Lung (tissue), 12 donors: ENCODE measurements around the gene WDSUB1. TPM values are rescaled to one million over a fixed set of nuclear protein-coding genes. Genes with fewer than 3 reads are reported as not detected.

Source experiments
- ATAC-seq: fragments of 200-7000 bp; cut with Tn5 transposase; one replicate; pipeline ENCODE4 v1.9.1; 2020; ENCODE audit warnings: moderate number of reproducible peaks; ENCODE audit not compliant: insufficient read depth, low FRiP score
- DNase-seq, 3 donors: peaks; one replicate each; pipeline ENCODE4 v3.0.0-alpha.2; 2013 to 2017
- H3K27ac ChIP-seq, 2 donors: one replicate each; pipeline ENCODE4 v1.5.1; 2013; ENCODE audit warnings: mild to moderate bottlenecking in 2 of 2, moderate library complexity in 2 of 2, control low read depth in 1 of 2, inconsistent platforms in 1 of 2, low read depth in 1 of 2, low read length in 1 of 2
- H3K27me3 ChIP-seq, 3 donors: one replicate each; pipeline ENCODE4 v1.5.1; 2013; ENCODE audit warnings: low read length in 2 of 3; ENCODE audit not compliant: control insufficient read depth in 3 of 3, insufficient read depth in 3 of 3
- H3K36me3 ChIP-seq, 4 donors: one replicate each; pipeline ENCODE4 v1.5.1; 2013; ENCODE audit warnings: low read length in 4 of 4, mild to moderate bottlenecking in 1 of 4, moderate library complexity in 1 of 4; ENCODE audit not compliant: control insufficient read depth in 4 of 4, insufficient read depth in 4 of 4
- H3K4me1 ChIP-seq, 5 donors: one replicate each; pipeline ENCODE4 v1.5.1; 2013; ENCODE audit warnings: low read length in 5 of 5, mild to moderate bottlenecking in 2 of 5, moderate library complexity in 1 of 5; ENCODE audit not compliant: control insufficient read depth in 5 of 5, insufficient read depth in 5 of 5
- H3K4me3 ChIP-seq: one replicate; pipeline ENCODE4 v1.5.1; 2013; ENCODE audit warnings: mild to moderate bottlenecking, control low read depth, moderate library complexity
- H3K9ac ChIP-seq, 2 donors: one replicate each; pipeline ENCODE4 v1.5.1; 2013; ENCODE audit warnings: low read length in 2 of 2, control low read depth in 1 of 2; ENCODE audit not compliant: insufficient read depth in 1 of 2
- H3K9me3 ChIP-seq, 4 donors: one replicate each; pipeline ENCODE4 v1.5.1; 2013; ENCODE audit warnings: low read length in 3 of 4, mild to moderate bottlenecking in 1 of 4, moderate library complexity in 1 of 4; ENCODE audit not compliant: control insufficient read depth in 4 of 4, insufficient read depth in 3 of 4
- WGBS, 2 donors: extraction: QIAGEN DNeasy Blood & Tissue Kit; methylation state at CpG; one replicate each; pipeline ENCODE4 v1.1.7; 2013; 5-methylcytosine and 5-hydroxymethylcytosine counted together
- polyA plus RNA-seq, 2 donors: library from polyadenylated mRNA; stranded (reverse); fragments of 200-250 nt; gene quantifications; one replicate each; pipeline ENCODE4 v1.2.1, GENCODE V29; 2013
- total RNA-seq, 2 donors: library from RNA; depleted of rRNA in 1 of 2; stranded (reverse); fragments of >200 nt in 1 of 2; gene quantifications; one replicate each; pipeline ENCODE4 v1.2.1, GENCODE V29; 2014 to 2021
- TF ChIP-seq, protein P1 (sequence below): IDR thresholded peaks from 2 replicates; pipeline ENCODE4 v1.5.1; 2012; ENCODE audit warnings: mild to moderate bottlenecking; ENCODE audit errors: control extremely low read depth, extremely low read depth
- donor health status: control.
- donor health status: control.
- donor health status: Bipolar disorder and iron deficiency.
- donor health status: healthy.
- donor health status: DM: yes; HTN: yes; CAD: no.

WDSUB1 gene
- total and polyA plus RNA-seq, 4 donors: 7.7 to 18.3 (median 9.8) TPM

GRCh38 chr2:159192371-159192918, 94.1 kb downstream of the WDSUB1 start:
- Histone ChIP-seq H3K36me3 (peaks cover 0 to 52% (median 30%) of the 10 kb centered on the region in 4 donors), H3K4me3 (no peak overlapping the region), H3K9ac (no peak overlapping the region), H3K9me3 (no peaks in the 10 kb centered on the region), H3K4me1 (peaks cover 0 to 2% (median 0%) of the 10 kb centered on the region in 5 donors), H3K27me3 (no peaks in the 10 kb centered on the region), H3K27ac (no peak overlapping the region)
- ATAC-seq (no peak), DNase-seq (no peak)
- WGBS, 2 donors: 77 to 91% methylated on average over 12 of the region's 12 CpGs
- TF ChIP-seq, protein P1, sequence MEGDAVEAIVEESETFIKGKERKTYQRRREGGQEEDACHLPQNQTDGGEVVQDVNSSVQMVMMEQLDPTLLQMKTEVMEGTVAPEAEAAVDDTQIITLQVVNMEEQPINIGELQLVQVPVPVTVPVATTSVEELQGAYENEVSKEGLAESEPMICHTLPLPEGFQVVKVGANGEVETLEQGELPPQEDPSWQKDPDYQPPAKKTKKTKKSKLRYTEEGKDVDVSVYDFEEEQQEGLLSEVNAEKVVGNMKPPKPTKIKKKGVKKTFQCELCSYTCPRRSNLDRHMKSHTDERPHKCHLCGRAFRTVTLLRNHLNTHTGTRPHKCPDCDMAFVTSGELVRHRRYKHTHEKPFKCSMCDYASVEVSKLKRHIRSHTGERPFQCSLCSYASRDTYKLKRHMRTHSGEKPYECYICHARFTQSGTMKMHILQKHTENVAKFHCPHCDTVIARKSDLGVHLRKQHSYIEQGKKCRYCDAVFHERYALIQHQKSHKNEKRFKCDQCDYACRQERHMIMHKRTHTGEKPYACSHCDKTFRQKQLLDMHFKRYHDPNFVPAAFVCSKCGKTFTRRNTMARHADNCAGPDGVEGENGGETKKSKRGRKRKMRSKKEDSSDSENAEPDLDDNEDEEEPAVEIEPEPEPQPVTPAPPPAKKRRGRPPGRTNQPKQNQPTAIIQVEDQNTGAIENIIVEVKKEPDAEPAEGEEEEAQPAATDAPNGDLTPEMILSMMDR: no peak

GRCh38 chr2:159188449-159188848, 98.1 kb downstream of the WDSUB1 start:
- peaks cover 3 to 39% (median 25%) of the 10 kb centered on the region in 4 donors for H3K36me3 ChIP-seq
- WGBS, 2 donors: 71 to 83% methylated on average over 4 of the region's 4 CpGs

GRCh38 chr2:159187106-159187505, 99.4 kb downstream of the WDSUB1 start:
- DNase-seq (no peak), ATAC-seq (no peak)
- no peak overlapping the region for H3K27ac ChIP-seq
- H3K36me3 ChIP-seq: peaks cover 3 to 38% (median 27%) of the 10 kb centered on the region in 4 donors
- WGBS, 2 donors: 72 to 88% methylated on average over 6 of the region's 6 CpGs
- no peaks in the 10 kb centered on the region for H3K27me3 ChIP-seq
- no peak overlapping the region for H3K4me3 ChIP-seq
- H3K9ac ChIP-seq: no peak overlapping the region
- no peaks in the 10 kb centered on the region for H3K9me3 ChIP-seq
- H3K4me1 ChIP-seq: peaks cover 0 to 11% (median 0%) of the 10 kb centered on the region in 5 donors
- TF ChIP-seq, protein P1: no peak

More at GRCh38 chr2:159188449-159188848, 98.1 kb downstream of the WDSUB1 start:
- Histone ChIP-seq H3K4me1 (peaks cover 0 to 11% (median 0%) of the 10 kb centered on the region in 5 donors), H3K27me3 (no peaks in the 10 kb centered on the region), H3K4me3 (no peak overlapping the region), H3K27ac (peak overlapping the region; percentile 24 to 49), H3K9ac (no peak overlapping the region), H3K9me3 (no peaks in the 10 kb centered on the region)
- ATAC-seq: no peak
- peak in 1 of 3 donors; percentile 13 for DNase-seq
- TF ChIP-seq, protein P1: no peak
